Right lung (tissue), 5 donors: Measurements from ENCODE around the gene SLC22A6. TPM values are rescaled to one million over a fixed set of nuclear protein-coding genes. Genes with fewer than 3 reads are reported as not detected.

Experiments
- DNase-seq, 2 donors: peaks; one replicate each; pipeline ENCODE4 v3.0.0-alpha.2; 2013
- polyA plus RNA-seq, 5 donors: library from polyadenylated mRNA; unstranded; fragments of 120-200 nt; gene quantifications; one replicate each; pipeline versions ENCODE4 v1.2.1 to v1.2.3, GENCODE V29; 2013; ENCODE audit warnings: inconsistent platforms in 1 of 5, low replicate concordance in 1 of 5; ENCODE audit not compliant: insufficient read length in 5 of 5, insufficient read depth in 1 of 5

SLC22A6 gene
- polyA plus RNA-seq, 5 donors, result 0.09 TPM; not detected in 4

DNA sequence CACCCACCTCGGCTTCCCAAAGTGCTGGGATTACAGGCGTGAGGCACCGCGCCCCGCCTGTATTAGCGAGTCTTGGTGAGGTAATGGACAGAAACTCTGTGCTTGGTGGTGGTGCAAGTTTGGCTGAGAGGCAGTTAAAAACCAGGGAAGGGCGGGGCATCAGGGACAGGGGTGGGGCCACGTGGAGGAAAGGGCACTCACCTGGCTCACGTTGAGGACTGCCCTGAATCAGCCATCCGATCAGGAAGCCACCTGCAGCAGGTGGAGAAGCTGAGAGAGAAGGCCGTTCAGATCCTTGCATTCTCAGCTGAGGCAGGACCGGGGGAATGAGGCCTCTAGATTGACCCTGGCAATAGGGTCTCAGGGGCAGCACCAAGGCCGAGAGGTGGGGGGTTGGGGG is 51.5 kb downstream of the SLC22A6 start:
- no peak for DNase-seq

GRCh38 chr11:62931499-62932278 is 53.1 kb downstream of the SLC22A6 start:
- DNase-seq, result no peak

- DNase-seq, result no peak
Measured at GRCh38 chr11:62930666-62931065, 54.1 kb downstream of the SLC22A6 start.

DNA sequence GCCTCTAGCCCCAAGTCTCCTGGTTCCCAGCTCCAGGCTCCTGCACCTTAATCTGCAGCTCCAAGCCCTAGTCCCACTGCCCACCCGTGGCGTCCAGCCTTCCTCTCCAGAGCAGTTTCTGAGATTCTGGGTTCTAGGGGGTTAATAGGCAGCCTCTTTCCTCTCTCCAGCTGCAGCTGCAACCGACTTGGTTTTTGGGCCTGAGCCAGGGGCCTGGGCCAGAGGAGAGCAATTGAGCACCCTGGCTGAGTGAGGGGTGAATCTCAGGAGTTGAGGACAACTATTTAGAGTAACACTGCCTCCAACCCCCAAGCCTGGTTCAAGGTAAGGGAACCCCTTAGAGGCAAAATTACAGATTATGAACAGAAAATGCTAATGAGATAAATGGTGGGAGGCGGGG is 54.6 kb downstream of the SLC22A6 start:
- DNase-seq, result peak in 1 of 2 donors; percentile 51

- no peak for DNase-seq
Measured at GRCh38 chr11:62928011-62928410, 56.8 kb downstream of the SLC22A6 start.

GRCh38 chr11:62926680-62927455 is 57.9 kb downstream of the SLC22A6 start:
- no peak for DNase-seq

Other genes with a start within 250 kb of the SLC22A6 start
- gene ZBTB3, start 230.8 kb downstream of the SLC22A6 start, polyA plus RNA-seq, result 1 to 10 TPM; 5.6 to 9.6 (median 7.0) TPM
- gene POLR2G, start 223.4 kb downstream of the SLC22A6 start, polyA plus RNA-seq, result 100 to 1,000 TPM; 136 to 186 (median 153) TPM
- 10 to 100 TPM; 23.5 to 30.7 (median 25.7) TPM for gene TAF6L, start 213.6 kb downstream of the SLC22A6 start, polyA plus RNA-seq
- 10 to 100 TPM; 48.2 to 59.9 (median 51.2) TPM for gene TMEM179B, start 197.6 kb downstream of the SLC22A6 start, polyA plus RNA-seq
- 10 to 100 TPM; 18.8 to 28.1 (median 21.0) TPM for gene TMEM223, start 193.0 kb downstream of the SLC22A6 start, polyA plus RNA-seq
- gene NXF1, start 179.5 kb downstream of the SLC22A6 start, polyA plus RNA-seq, result 100 to 1,000 TPM; 111 to 162 (median 134) TPM
- gene STX5, start 152.9 kb downstream of the SLC22A6 start, polyA plus RNA-seq, result 10 to 100 TPM; 46.7 to 58.3 (median 55.5) TPM
- gene TEX54, start 152.1 kb downstream of the SLC22A6 start, polyA plus RNA-seq, result under 1 TPM in 2 of 5 donors, not detected in 3; 0.34 to 0.37 TPM
- gene WDR74, start 145.4 kb downstream of the SLC22A6 start, polyA plus RNA-seq, result 10 to 100 TPM; 35.6 to 50.3 (median 42.9) TPM
- gene SLC3A2, start 104.1 kb downstream of the SLC22A6 start, polyA plus RNA-seq, result 100 to 1,000 TPM; 167 to 197 (median 172) TPM
- 1 to 10 TPM in 1 of 5 donors, under 1 TPM in 4; 0.58 to 1.3 (median 0.76) TPM for gene CHRM1, start 63.6 kb downstream of the SLC22A6 start, polyA plus RNA-seq
- gene SLC22A8, start 30.9 kb upstream of the SLC22A6 start, polyA plus RNA-seq, result under 1 TPM in 3 of 5 donors, not detected in 2; 0.04 to 0.22 (median 0.08) TPM
- gene SLC22A24, start 159.3 kb upstream of the SLC22A6 start, polyA plus RNA-seq, result not detected